ENCODE measurements around the gene PTPN22. TPM values are rescaled to one million over a fixed set of nuclear protein-coding genes. Genes with fewer than 3 reads are reported as not detected.

Gene PTPN22
- total RNA-seq, 2 experiments from 2014 or later, result 27.5 to 53.5 TPM

DNA sequence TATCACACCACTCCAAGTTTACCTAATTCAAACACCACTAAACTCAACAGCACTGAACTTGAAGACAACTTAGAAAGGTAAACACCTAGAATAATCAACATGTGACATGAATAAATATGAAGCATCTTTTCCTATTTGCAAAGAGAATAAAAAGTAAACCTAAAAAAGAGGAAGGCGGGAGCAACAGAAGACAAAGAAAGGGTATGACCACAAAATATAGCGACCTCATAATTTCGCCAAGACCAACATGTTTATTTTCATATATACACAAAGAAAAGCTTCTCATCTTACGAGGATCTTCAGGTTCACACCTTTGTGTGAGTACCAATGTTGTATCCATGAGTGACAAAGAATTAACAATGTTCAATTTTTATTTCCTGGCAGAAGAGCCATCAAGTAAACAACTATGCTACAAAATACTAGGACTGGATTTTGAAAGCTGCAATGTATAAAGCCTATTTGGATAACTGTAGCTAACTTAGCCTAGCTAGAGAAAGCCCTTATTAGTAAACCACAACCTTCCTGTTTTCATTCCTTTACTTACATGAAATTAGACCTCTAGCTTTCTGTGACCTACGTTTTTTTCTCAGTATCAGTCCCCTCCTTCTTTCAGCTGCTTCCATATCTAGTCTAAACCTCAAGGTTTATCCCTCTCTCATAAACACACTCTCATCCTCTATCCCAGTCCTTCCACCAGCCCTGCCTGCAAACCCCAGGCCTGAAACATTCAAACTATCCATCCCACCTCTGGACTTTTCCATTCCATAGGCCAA lies 91.0 kb downstream of the PTPN22 start:
- CTCF ChIA-PET (ENCODE audit: unreplicated experiment), result interaction anchor here (0.5 kb wide), 1 partner anchor 78 kb away, joined by 8 read pairs; no protein-coding TSS in a partner anchor
- H4K20me1 ChIP-seq (ENCODE audit: insufficient read depth, low read length), result peaks cover 12% of the 10 kb centered on the region; the same call in 1 of the 2 replicates

DNA sequence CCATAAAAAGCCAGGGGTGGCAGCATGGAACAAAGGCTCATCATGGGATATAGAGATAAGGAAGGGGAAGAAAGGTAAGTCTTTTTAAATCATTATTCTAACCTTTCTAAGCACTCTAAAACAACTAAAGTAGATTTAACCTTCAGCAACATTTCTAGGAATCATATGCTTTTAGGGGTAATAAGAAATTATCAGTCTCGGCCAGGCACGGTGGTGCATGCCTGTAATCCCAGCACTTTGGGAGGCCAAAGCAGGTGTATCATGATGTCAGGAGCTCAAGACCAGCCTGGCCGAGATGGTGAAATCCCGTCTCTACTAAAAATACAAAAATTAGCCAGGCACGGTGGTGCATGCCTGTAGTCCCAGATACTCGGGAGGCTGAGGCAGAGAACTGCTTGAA lies 92.0 kb downstream of the PTPN22 start:
- H3K4me3 ChIP-seq (ENCODE audit: low read depth, low read length, poor library complexity, severe bottlenecking), result no peak overlapping the region
- H3K9me2 ChIP-seq (ENCODE audit: insufficient read depth, low read length), result no peaks in the 10 kb centered on the region
- TF ChIP-seq, protein P1, sequence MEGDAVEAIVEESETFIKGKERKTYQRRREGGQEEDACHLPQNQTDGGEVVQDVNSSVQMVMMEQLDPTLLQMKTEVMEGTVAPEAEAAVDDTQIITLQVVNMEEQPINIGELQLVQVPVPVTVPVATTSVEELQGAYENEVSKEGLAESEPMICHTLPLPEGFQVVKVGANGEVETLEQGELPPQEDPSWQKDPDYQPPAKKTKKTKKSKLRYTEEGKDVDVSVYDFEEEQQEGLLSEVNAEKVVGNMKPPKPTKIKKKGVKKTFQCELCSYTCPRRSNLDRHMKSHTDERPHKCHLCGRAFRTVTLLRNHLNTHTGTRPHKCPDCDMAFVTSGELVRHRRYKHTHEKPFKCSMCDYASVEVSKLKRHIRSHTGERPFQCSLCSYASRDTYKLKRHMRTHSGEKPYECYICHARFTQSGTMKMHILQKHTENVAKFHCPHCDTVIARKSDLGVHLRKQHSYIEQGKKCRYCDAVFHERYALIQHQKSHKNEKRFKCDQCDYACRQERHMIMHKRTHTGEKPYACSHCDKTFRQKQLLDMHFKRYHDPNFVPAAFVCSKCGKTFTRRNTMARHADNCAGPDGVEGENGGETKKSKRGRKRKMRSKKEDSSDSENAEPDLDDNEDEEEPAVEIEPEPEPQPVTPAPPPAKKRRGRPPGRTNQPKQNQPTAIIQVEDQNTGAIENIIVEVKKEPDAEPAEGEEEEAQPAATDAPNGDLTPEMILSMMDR (conservative IDR thresholded peaks at IDR 0.05; ENCODE audit: low read length), result no peak
- peaks cover 32% of the 10 kb centered on the region for H3K4me1 ChIP-seq (ENCODE audit: insufficient read depth, low read length, poor library complexity, severe bottlenecking)
- ChIA-PET POLR2A (interaction anchor here (0.6 kb wide), 1 partner anchor 19 kb away, joined by 3 read pairs; no protein-coding TSS in a partner anchor), CTCF (ENCODE audit: unreplicated experiment) (no interaction called here)
- no peaks in the 10 kb centered on the region for H3K9me3 ChIP-seq (ENCODE audit: low read length)
- no peak overlapping the region for H3K27ac ChIP-seq (ENCODE audit: low read depth, low read length, poor library complexity, severe bottlenecking)
- DNase-seq (ENCODE audit: low spot score), result no peak
- intact Hi-C loops (cut with micrococcal nuclease; ENCODE audit: unreplicated experiment), result no loop called here
- H3K4me2 ChIP-seq (ENCODE audit: low read length), result no peak overlapping the region
- peaks cover 66% of the 10 kb centered on the region for H3K79me2 ChIP-seq (ENCODE audit: insufficient read depth, low read depth, low read length)
- H3K36me3 ChIP-seq (ENCODE audit: insufficient read depth, low read length), result peaks cover 29% of the 10 kb centered on the region
- no peak overlapping the region for H2AFZ ChIP-seq (ENCODE audit: low read length)
- H4K20me1 ChIP-seq (ENCODE audit: insufficient read depth, low read length), result peaks cover 12% of the 10 kb centered on the region; the same call in 1 of the 2 replicates
- BruUV-seq (replicated peaks), result no TSS peak

More for the DNA sequence above, 91.0 kb downstream of the PTPN22 start:
- no TSS peak for BruUV-seq (replicated peaks)
- TF ChIP-seq, protein P1 (conservative IDR thresholded peaks at IDR 0.05; ENCODE audit: low read length), result no peak
- no peak for TF ChIP-seq EZH2phosphoT487 (IDR thresholded peaks at IDR 0.05; ENCODE audit: borderline replicate concordance, low read depth, low read length)
- Histone ChIP-seq H3K4me1 (ENCODE audit: insufficient read depth, low read length, poor library complexity, severe bottlenecking) (peaks cover 33% of the 10 kb centered on the region), H3K27ac (ENCODE audit: low read depth, low read length, poor library complexity, severe bottlenecking) (no peak overlapping the region), H3K4me2 (ENCODE audit: low read length) (peak overlapping the region; percentile 35; the same call in 1 of the 2 replicates), H3K79me2 (ENCODE audit: insufficient read depth, low read depth, low read length) (peaks cover 74% of the 10 kb centered on the region), H3K36me3 (ENCODE audit: insufficient read depth, low read length) (peaks cover 29% of the 10 kb centered on the region), H3K9me3 (ENCODE audit: low read length) (no peaks in the 10 kb centered on the region), H3K4me3 (ENCODE audit: low read depth, low read length, poor library complexity, severe bottlenecking) (no peak overlapping the region), H2AFZ (ENCODE audit: low read length) (no peak overlapping the region), H3K9me2 (ENCODE audit: insufficient read depth, low read length) (no peaks in the 10 kb centered on the region)
- no peak for DNase-seq (ENCODE audit: low spot score)
- POLR2A ChIA-PET, result interaction anchor here (0.6 to 0.8 kb wide), 3 partner anchors 18 to 1521 kb away, joined by 3 to 4 read pairs (median 3); no protein-coding TSS in a partner anchor
- intact Hi-C loops (cut with micrococcal nuclease; ENCODE audit: unreplicated experiment), result no loop called here

DNA sequence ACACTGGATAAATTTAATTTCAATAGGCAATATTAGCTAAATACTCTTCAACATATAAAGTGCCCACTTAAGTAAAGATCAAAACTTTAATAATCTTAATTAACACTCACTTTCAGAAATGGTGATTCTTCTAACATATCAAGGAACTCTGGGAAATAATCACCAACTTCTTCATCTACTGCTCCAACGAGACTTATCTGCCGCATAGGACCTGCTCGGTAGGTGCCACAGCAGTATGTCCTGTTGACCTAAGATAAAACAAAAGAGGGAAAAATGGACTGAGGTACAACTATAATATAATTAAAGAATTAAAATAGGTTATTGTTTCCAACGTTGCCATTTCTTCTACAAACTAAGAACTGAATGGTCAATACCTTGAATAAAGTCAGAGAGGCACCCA lies 94.0 kb downstream of the PTPN22 start:
- no peaks in the 10 kb centered on the region for H3K9me3 ChIP-seq (ENCODE audit: low read length)
- H2AFZ ChIP-seq (ENCODE audit: low read length), result no peak overlapping the region
- peaks cover 36% of the 10 kb centered on the region for H3K36me3 ChIP-seq (ENCODE audit: insufficient read depth, low read length)
- peaks cover 46% of the 10 kb centered on the region for H3K79me2 ChIP-seq (ENCODE audit: insufficient read depth, low read depth, low read length)
- peaks cover 16% of the 10 kb centered on the region for H3K4me1 ChIP-seq (ENCODE audit: insufficient read depth, low read length, poor library complexity, severe bottlenecking)
- DNase-seq (ENCODE audit: low spot score), result no peak
- peaks cover 12% of the 10 kb centered on the region; the same call in 1 of the 2 replicates for H4K20me1 ChIP-seq (ENCODE audit: insufficient read depth, low read length)
- no peaks in the 10 kb centered on the region for H3K9me2 ChIP-seq (ENCODE audit: insufficient read depth, low read length)
- ChIA-PET POLR2A (interaction anchor here (0.7 kb wide), 1 partner anchor 7 kb away, joined by 3 read pairs; no protein-coding TSS in a partner anchor), CTCF (ENCODE audit: unreplicated experiment) (no interaction called here)
- no peak for TF ChIP-seq EZH2phosphoT487 (IDR thresholded peaks at IDR 0.05; ENCODE audit: borderline replicate concordance, low read depth, low read length)
- TF ChIP-seq, protein P1 (conservative IDR thresholded peaks at IDR 0.05; ENCODE audit: low read length), result no peak
- H3K4me3 ChIP-seq (ENCODE audit: low read depth, low read length, poor library complexity, severe bottlenecking), result no peak overlapping the region
- intact Hi-C loops (cut with micrococcal nuclease; ENCODE audit: unreplicated experiment), result no loop called here
- no peak overlapping the region for H3K27ac ChIP-seq (ENCODE audit: low read depth, low read length, poor library complexity, severe bottlenecking)
- no peak overlapping the region for H3K4me2 ChIP-seq (ENCODE audit: low read length)
- BruUV-seq (replicated peaks), result no TSS peak
